GM18870 (cell line): Measurements from ENCODE around the gene SERTAD1.
"Not testable (repeated sequence)": the region's sequence is repeated elsewhere in the genome, so short reads cannot be mapped to it uniquely, and the experiment has no call there.

Experiments used
- ATAC-seq: cut with Tn5 transposase; IDR thresholded peaks from one replicate; pipeline ENCODE4 v1.9.1; 2021; ENCODE audit warnings: moderate library complexity; ENCODE audit not compliant: unreplicated experiment

The SERTAD1 gene

GRCh38 chr19:40423938-40424337, 1.9 kb downstream of the SERTAD1 start:
- ATAC-seq: no peak

GRCh38 chr19:40422748-40423566, 2.8 kb downstream of the SERTAD1 start:
- ATAC-seq: no peak

GRCh38 chr19:40421993-40422747, 3.6 kb downstream of the SERTAD1 start:
- no peak for ATAC-seq

GRCh38 chr19:40420766-40421765, 4.7 kb downstream of the SERTAD1 start:
- no peak for ATAC-seq

- ATAC-seq: no peak
Observed at GRCh38 chr19:40420451-40420765, 5.4 kb downstream of the SERTAD1 start.

GRCh38 chr19:40419780-40420179, 6.0 kb downstream of the SERTAD1 start:
- ATAC-seq: no peak

- no peak for ATAC-seq
Observed at GRCh38 chr19:40419066-40419612, 6.7 kb downstream of the SERTAD1 start.

- no peak for ATAC-seq
Observed at GRCh38 chr19:40418040-40418439, 7.8 kb downstream of the SERTAD1 start.

- no peak for ATAC-seq
Observed at GRCh38 chr19:40417643-40417981, 8.2 kb downstream of the SERTAD1 start.

GRCh38 chr19:40416918-40417642, 8.7 kb downstream of the SERTAD1 start:
- no peak for ATAC-seq

GRCh38 chr19:40415768-40416167, 10.0 kb downstream of the SERTAD1 start:
- ATAC-seq: no peak

- ATAC-seq: no peak
Observed at GRCh38 chr19:40414542-40415535, 11.0 kb downstream of the SERTAD1 start.

GRCh38 chr19:40413291-40413845, 12.4 kb downstream of the SERTAD1 start, which contains the start of gene PRX:
Gene PRX (minus strand): TSS chr19:40413378. CDS start chr19:40407932, 5,446 bp downstream.
- ATAC-seq: no peak

GRCh38 chr19:40412866-40413265, 12.9 kb downstream of the SERTAD1 start:
- ATAC-seq: no peak

- no peak for ATAC-seq
Observed at GRCh38 chr19:40411958-40412499, 13.8 kb downstream of the SERTAD1 start.

GRCh38 chr19:40411125-40411842, 14.5 kb downstream of the SERTAD1 start:
- ATAC-seq: no peak

- no peak for ATAC-seq
Observed at GRCh38 chr19:40410030-40410389, 15.8 kb downstream of the SERTAD1 start.

GRCh38 chr19:40408598-40408925, 17.2 kb downstream of the SERTAD1 start:
- ATAC-seq: not testable (repeated sequence)
